SU-DHL-6 (cell line): Measurements from ENCODE around the gene C1orf146.

Experiments used
- H2AFZ ChIP-seq: fragments of 200-600 bp; sonication (generic); 2 replicates; pipeline ENCODE4 v1.6.1; 2014; ENCODE audit warnings: low read depth, mild to moderate bottlenecking, moderate library complexity, mixed read lengths, antibody characterized with exemption, low read length; ENCODE audit not compliant: severe bottlenecking
- H3F3A ChIP-seq: fragments of 200-600 bp; shearing (Covaris generic); 2 replicates; pipeline ENCODE4 v1.6.0; 2016; ENCODE audit warnings: antibody characterized with exemption, mild to moderate bottlenecking; ENCODE audit not compliant: insufficient read depth
- H3K27ac ChIP-seq: fragments of 200-600 bp; sonication (generic); 2 replicates; pipeline ENCODE4 v1.5.1; 2016; ENCODE audit warnings: low read depth, mild to moderate bottlenecking, low read length, moderate library complexity, mixed read lengths
- H3K27me3 ChIP-seq: fragments of 200-600 bp; sonication (generic), shearing (Covaris generic); 2 replicates; pipeline ENCODE4 v1.6.0; 2014; ENCODE audit warnings: mild to moderate bottlenecking, low read length
- H3K36me3 ChIP-seq: fragments of 200-600 bp; sonication (generic); 2 replicates; pipeline ENCODE4 v1.6.1; 2014; ENCODE audit warnings: mild to moderate bottlenecking, low read length, mixed read lengths
- H3K4me2 ChIP-seq: fragments of 300-600, 200-600 bp; shearing (Covaris generic), sonication (generic); 2 replicates; pipeline ENCODE4 v1.6.0; 2014; ENCODE audit warnings: low read length, low read depth, mild to moderate bottlenecking; ENCODE audit not compliant: poor library complexity, severe bottlenecking
- H3K4me3 ChIP-seq: fragments of 200-600 bp; sonication (generic); 2 replicates; pipeline ENCODE4 v1.5.1; 2014; ENCODE audit warnings: antibody characterized with exemption, low read length, mild to moderate bottlenecking, mixed read lengths; ENCODE audit not compliant: insufficient read depth, poor library complexity, severe bottlenecking
- H3K79me2 ChIP-seq: fragments of 200-600 bp; sonication (generic); 2 replicates; pipeline ENCODE4 v1.6.1; 2014; ENCODE audit warnings: mild to moderate bottlenecking, low read length, moderate library complexity; ENCODE audit not compliant: insufficient read depth
- H3K9ac ChIP-seq: fragments of 200-600 bp; sonication (generic); 2 replicates; pipeline ENCODE4 v1.7.0; 2014; ENCODE audit warnings: mild to moderate bottlenecking, low read length
- H3K9me2 ChIP-seq: fragments of 200-600 bp; sonication (generic); replicated peaks from 2 replicates; pipeline ENCODE4 v1.6.1; 2014; ENCODE audit warnings: low read length; ENCODE audit not compliant: insufficient read depth
- H3K9me3 ChIP-seq: fragments of 200-600 bp; sonication (generic); 2 replicates; pipeline ENCODE4 v1.6.1; 2014; ENCODE audit warnings: low read length, mixed read lengths; ENCODE audit not compliant: insufficient read depth
- H4K20me1 ChIP-seq: fragments of 200-600 bp; sonication (generic); 2 replicates; pipeline ENCODE4 v1.6.1; 2014; ENCODE audit warnings: low read depth, mild to moderate bottlenecking, antibody characterized with exemption, low read length, moderate library complexity, mixed read lengths
- EZH2phosphoT487 ChIP-seq: fragments of 200-600 bp; sonication (generic), shearing (Covaris generic); conservative IDR thresholded peaks from 2 replicates; pipeline ENCODE4 v1.6.1; 2018; ENCODE audit warnings: mild to moderate bottlenecking, antibody characterized with exemption, low read length, moderate library complexity, mixed read lengths
- TF ChIP-seq, protein P1 (sequence below): fragments of 200-600 bp; sonication (generic); IDR thresholded peaks from one replicate; pipeline ENCODE4 v1.5.1; 2017; ENCODE audit warnings: antibody characterized with exemption, mild to moderate bottlenecking, low read length, moderate library complexity; ENCODE audit not compliant: insufficient read depth, poor library complexity, severe bottlenecking

C1orf146 gene

GRCh38 chr1:92291372-92291999 is 73.8 kb downstream of the C1orf146 start:
- no peak for TF ChIP-seq EZH2phosphoT487
- TF ChIP-seq, protein P1, sequence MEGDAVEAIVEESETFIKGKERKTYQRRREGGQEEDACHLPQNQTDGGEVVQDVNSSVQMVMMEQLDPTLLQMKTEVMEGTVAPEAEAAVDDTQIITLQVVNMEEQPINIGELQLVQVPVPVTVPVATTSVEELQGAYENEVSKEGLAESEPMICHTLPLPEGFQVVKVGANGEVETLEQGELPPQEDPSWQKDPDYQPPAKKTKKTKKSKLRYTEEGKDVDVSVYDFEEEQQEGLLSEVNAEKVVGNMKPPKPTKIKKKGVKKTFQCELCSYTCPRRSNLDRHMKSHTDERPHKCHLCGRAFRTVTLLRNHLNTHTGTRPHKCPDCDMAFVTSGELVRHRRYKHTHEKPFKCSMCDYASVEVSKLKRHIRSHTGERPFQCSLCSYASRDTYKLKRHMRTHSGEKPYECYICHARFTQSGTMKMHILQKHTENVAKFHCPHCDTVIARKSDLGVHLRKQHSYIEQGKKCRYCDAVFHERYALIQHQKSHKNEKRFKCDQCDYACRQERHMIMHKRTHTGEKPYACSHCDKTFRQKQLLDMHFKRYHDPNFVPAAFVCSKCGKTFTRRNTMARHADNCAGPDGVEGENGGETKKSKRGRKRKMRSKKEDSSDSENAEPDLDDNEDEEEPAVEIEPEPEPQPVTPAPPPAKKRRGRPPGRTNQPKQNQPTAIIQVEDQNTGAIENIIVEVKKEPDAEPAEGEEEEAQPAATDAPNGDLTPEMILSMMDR = peak; percentile 53
- no peak overlapping the region for H3K27ac ChIP-seq
- no peaks in the 10 kb centered on the region for H3K9me2 ChIP-seq
- H4K20me1 ChIP-seq = no peaks in the 10 kb centered on the region
- H2AFZ ChIP-seq = no peak overlapping the region
- H3K4me2 ChIP-seq = no peak overlapping the region
- no peaks in the 10 kb centered on the region for H3K79me2 ChIP-seq
- no peaks in the 10 kb centered on the region for H3K9me3 ChIP-seq
- no peak overlapping the region for H3K9ac ChIP-seq
- no peak overlapping the region for H3K4me3 ChIP-seq
- H3K27me3 ChIP-seq = no peaks in the 10 kb centered on the region
- H3K36me3 ChIP-seq = peaks cover 25% of the 10 kb centered on the region; the same call in 1 of the 2 replicates
- peaks cover 6% of the 10 kb centered on the region; the same call in 1 of the 2 replicates for H3F3A ChIP-seq
